Lower leg skin (tissue), 3 donors: ENCODE results near the gene TBC1D8.

Experiments used
- CTCF ChIP-seq, 3 donors: fragments of 450-650 bp; IDR thresholded peaks; one replicate each; pipeline ENCODE4 v1.5.1; 2016; ENCODE audit warnings: antibody characterized with exemption in 3 of 3, mild to moderate bottlenecking in 3 of 3, moderate library complexity in 2 of 3
- POLR2A ChIP-seq, 2 donors: fragments of 450-650 bp; IDR thresholded peaks; one replicate each; pipeline ENCODE4 v1.6.1; 2016 to 2017; ENCODE audit warnings: antibody characterized with exemption in 2 of 2, mild to moderate bottlenecking in 1 of 2, moderate library complexity in 1 of 2

- TF ChIP-seq CTCF (IDR thresholded peaks at IDR 0.05) (no peak), POLR2A (IDR thresholded peaks at IDR 0.05) (no peak)
Measured at GRCh38 chr2:101076581-101076980, 74.6 kb downstream of the TBC1D8 start.
